WTC11 (cell line): ENCODE measurements around the gene PGRMC2. TPM values are rescaled to one million over a fixed set of nuclear protein-coding genes. Genes with fewer than 3 reads are reported as not detected.

Experiments
- ATAC-seq: fragments of 200-7000 bp; cut with Tn5 transposase; 2 replicates; pipeline ENCODE4 v1.10.0; 2021; ENCODE audit warnings: mild to moderate bottlenecking, moderate library complexity
- CTCF ChIA-PET: fragments of 300-600 bp; sonication (Branson Sonifier 250); formaldehyde crosslinking; loops from one replicate; lab custom pipeline; 2021; ENCODE audit warnings: antibody characterized with exemption; lab: Charles Lee
- POLR2A ChIA-PET: fragments of 350-600 bp; sonication (Branson Sonifier 250); formaldehyde crosslinking; loops from one replicate; lab custom pipeline; 2021; ENCODE audit warnings: antibody characterized with exemption; lab: Charles Lee
- DNase-seq: peaks from one replicate; pipeline ENCODE4 v3.0.0; 2021; ENCODE audit warnings: low spot score
- H3K27ac Mint-ChIP-seq: 2 replicates; pipeline ENCODE4 v1.8.0; 2021; ENCODE audit warnings: mixed read lengths
- H3K27me3 Mint-ChIP-seq: 2 replicates; pipeline ENCODE4 v1.8.0; 2021; ENCODE audit warnings: low read depth, mild to moderate bottlenecking, moderate library complexity, mixed read lengths
- H3K36me3 Mint-ChIP-seq: 2 replicates; pipeline ENCODE4 v1.8.0; 2021; ENCODE audit warnings: mixed read lengths
- H3K4me1 Mint-ChIP-seq: 2 replicates; pipeline ENCODE4 v1.8.0; 2022; ENCODE audit warnings: mixed read lengths
- H3K4me3 Mint-ChIP-seq: 2 replicates; pipeline ENCODE4 v1.8.0; 2021; ENCODE audit warnings: mild to moderate bottlenecking, moderate library complexity, mixed read lengths
- H3K9me3 Mint-ChIP-seq: 2 replicates; pipeline ENCODE4 v1.8.0; 2021; ENCODE audit warnings: mixed read lengths
- EMX1 ChIP-seq: fragments of 250-450 bp; sonication (Bioruptor Pico); IDR thresholded peaks from 2 replicates; pipeline ENCODE4 v1.8.0; 2021; ENCODE audit warnings: mild to moderate bottlenecking
- GTF2I ChIP-seq: fragments of 250-450 bp; sonication (Bioruptor Pico); conservative IDR thresholded peaks from 2 replicates; pipeline ENCODE4 v1.4.0; 2021; ENCODE audit warnings: mild to moderate bottlenecking
- HMGA2 ChIP-seq: fragments of 250-450 bp; sonication (Bioruptor Pico); IDR thresholded peaks from 2 replicates; pipeline ENCODE4 v1.4.0; 2021; ENCODE audit warnings: mild to moderate bottlenecking, moderate library complexity
- JAZF1 ChIP-seq: fragments of 250-450 bp; sonication (Bioruptor Pico); IDR thresholded peaks from 2 replicates; pipeline ENCODE4 v1.9.0; 2021; ENCODE audit warnings: moderate library complexity, mild to moderate bottlenecking, inconsistent platforms
- KAT7 ChIP-seq: sonication (generic); formaldehyde crosslinking; IDR thresholded peaks from 2 replicates; pipeline ENCODE4 v1.8.1; 2023; ENCODE audit warnings: missing genetic modification reagents, mild to moderate bottlenecking, borderline replicate concordance
- TP53 ChIP-seq: sonication (generic); formaldehyde crosslinking; IDR thresholded peaks from 2 replicates; pipeline ENCODE4 v1.8.1; 2023; ENCODE audit warnings: mild to moderate bottlenecking, missing genetic modification reagents
- ZNF232 ChIP-seq: sonication (generic); formaldehyde crosslinking; IDR thresholded peaks from 2 replicates; pipeline ENCODE4 v1.8.0; 2022; ENCODE audit warnings: mild to moderate bottlenecking, missing genetic modification reagents
- ZNF416 ChIP-seq: fragments of 250-450 bp; sonication (Bioruptor Pico); IDR thresholded peaks from 2 replicates; pipeline ENCODE4 v1.9.0; 2021; ENCODE audit warnings: mild to moderate bottlenecking, inconsistent platforms
- ZNF671 ChIP-seq: fragments of 250-450 bp; sonication (Bioruptor Pico); IDR thresholded peaks from 2 replicates; pipeline ENCODE4 v1.8.0; 2021; ENCODE audit warnings: mild to moderate bottlenecking
- total RNA-seq: library from RNA; stranded (reverse); gene quantifications from 3 replicates; pipeline ENCODE4 v1.2.3, GENCODE V29; 2021
- TF ChIP-seq, protein P1 (sequence below): sonication (generic); formaldehyde crosslinking; IDR thresholded peaks from 2 replicates; pipeline ENCODE4 v1.8.1; 2023; ENCODE audit warnings: mild to moderate bottlenecking, missing genetic modification reagents
- TF ChIP-seq, protein P2 (sequence below): sonication (generic); formaldehyde crosslinking; IDR thresholded peaks from 2 replicates; pipeline ENCODE4 v1.8.1; 2022; ENCODE audit warnings: mild to moderate bottlenecking, moderate library complexity, missing genetic modification reagents
- TF ChIP-seq, protein P3 (sequence below): sonication (generic); formaldehyde crosslinking; IDR thresholded peaks from 2 replicates; pipeline ENCODE4 v1.8.0; 2023; ENCODE audit warnings: mild to moderate bottlenecking, missing genetic modification reagents
- TF ChIP-seq, protein P4 (sequence below): fragments of 250-450 bp; sonication (Bioruptor Pico); IDR thresholded peaks from 2 replicates; pipeline ENCODE4 v1.9.0; 2021; ENCODE audit warnings: mild to moderate bottlenecking
- TF ChIP-seq, protein P5 (sequence below): sonication (generic); formaldehyde crosslinking; IDR thresholded peaks from 2 replicates; pipeline ENCODE4 v1.8.1; 2022; ENCODE audit warnings: low read depth, missing genetic modification reagents, borderline replicate concordance
- TF ChIP-seq, protein P6 (sequence below): sonication (generic); formaldehyde crosslinking; IDR thresholded peaks from 2 replicates; pipeline ENCODE4 v1.8.0; 2022; ENCODE audit warnings: missing genetic modification reagents
- TF ChIP-seq, protein P7 (sequence below): sonication (generic); formaldehyde crosslinking; conservative IDR thresholded peaks from 2 replicates; pipeline ENCODE4 v1.8.1; 2023; ENCODE audit warnings: mild to moderate bottlenecking, low read depth, missing genetic modification reagents, moderate library complexity
- TF ChIP-seq, protein P8 (sequence below): fragments of 250-450 bp; sonication (Bioruptor Pico); IDR thresholded peaks from 2 replicates; pipeline ENCODE4 v1.9.0; 2021; ENCODE audit warnings: mild to moderate bottlenecking, borderline replicate concordance

The PGRMC2 gene
- total RNA-seq, 1 experiment from 2014 or later = 68.2 TPM

DNA sequence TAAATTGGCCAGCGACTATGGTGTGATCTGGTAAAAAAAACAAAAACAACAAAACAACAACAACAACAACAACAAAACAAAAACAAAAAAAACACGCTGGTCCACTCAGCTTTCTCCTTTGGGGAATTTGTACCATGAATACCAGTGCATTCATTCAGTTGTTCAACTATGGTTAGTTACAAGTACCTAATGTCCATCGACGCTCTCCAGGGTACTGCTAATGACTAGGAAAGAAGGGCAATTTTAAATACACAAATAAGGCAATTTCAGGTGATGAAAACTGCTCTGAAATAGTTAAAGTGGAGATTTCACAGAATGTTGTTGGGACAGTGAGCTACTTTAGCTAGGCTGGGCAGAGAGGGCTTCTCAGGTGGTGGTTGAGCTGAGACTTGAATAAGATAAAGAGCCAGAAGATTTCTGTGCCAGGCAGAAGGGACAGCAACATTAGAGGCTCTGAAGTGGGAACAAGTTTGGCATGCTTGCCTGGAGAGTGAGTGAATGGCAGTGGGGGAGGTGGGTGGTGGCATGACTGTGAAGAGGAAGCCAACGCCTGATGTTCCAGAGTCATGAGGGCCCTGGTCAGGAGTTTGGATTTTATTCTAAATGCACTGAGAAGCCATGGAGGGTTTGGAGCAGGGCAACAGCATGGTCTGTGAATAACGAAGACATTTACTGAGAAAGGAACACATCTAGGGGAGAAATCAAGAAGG, 45.9 kb upstream of the PGRMC2 start (continued):
- TF ChIP-seq, protein P1, sequence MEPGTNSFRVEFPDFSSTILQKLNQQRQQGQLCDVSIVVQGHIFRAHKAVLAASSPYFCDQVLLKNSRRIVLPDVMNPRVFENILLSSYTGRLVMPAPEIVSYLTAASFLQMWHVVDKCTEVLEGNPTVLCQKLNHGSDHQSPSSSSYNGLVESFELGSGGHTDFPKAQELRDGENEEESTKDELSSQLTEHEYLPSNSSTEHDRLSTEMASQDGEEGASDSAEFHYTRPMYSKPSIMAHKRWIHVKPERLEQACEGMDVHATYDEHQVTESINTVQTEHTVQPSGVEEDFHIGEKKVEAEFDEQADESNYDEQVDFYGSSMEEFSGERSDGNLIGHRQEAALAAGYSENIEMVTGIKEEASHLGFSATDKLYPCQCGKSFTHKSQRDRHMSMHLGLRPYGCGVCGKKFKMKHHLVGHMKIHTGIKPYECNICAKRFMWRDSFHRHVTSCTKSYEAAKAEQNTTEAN (CRISPR knock-in tag) = no peak
- TF ChIP-seq KAT7 (CRISPR knock-in tag) (no peak), ZNF671 (CRISPR knock-in tag) (no peak), JAZF1 (no peak), TP53 (CRISPR knock-in tag) (no peak), ZNF416 (no peak), HMGA2 (CRISPR knock-in tag) (no peak)
- TF ChIP-seq, protein P2, sequence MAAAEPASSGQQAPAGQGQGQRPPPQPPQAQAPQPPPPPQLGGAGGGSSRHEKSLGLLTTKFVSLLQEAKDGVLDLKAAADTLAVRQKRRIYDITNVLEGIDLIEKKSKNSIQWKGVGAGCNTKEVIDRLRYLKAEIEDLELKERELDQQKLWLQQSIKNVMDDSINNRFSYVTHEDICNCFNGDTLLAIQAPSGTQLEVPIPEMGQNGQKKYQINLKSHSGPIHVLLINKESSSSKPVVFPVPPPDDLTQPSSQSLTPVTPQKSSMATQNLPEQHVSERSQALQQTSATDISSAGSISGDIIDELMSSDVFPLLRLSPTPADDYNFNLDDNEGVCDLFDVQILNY = no peak
- TF ChIP-seq, protein P3, sequence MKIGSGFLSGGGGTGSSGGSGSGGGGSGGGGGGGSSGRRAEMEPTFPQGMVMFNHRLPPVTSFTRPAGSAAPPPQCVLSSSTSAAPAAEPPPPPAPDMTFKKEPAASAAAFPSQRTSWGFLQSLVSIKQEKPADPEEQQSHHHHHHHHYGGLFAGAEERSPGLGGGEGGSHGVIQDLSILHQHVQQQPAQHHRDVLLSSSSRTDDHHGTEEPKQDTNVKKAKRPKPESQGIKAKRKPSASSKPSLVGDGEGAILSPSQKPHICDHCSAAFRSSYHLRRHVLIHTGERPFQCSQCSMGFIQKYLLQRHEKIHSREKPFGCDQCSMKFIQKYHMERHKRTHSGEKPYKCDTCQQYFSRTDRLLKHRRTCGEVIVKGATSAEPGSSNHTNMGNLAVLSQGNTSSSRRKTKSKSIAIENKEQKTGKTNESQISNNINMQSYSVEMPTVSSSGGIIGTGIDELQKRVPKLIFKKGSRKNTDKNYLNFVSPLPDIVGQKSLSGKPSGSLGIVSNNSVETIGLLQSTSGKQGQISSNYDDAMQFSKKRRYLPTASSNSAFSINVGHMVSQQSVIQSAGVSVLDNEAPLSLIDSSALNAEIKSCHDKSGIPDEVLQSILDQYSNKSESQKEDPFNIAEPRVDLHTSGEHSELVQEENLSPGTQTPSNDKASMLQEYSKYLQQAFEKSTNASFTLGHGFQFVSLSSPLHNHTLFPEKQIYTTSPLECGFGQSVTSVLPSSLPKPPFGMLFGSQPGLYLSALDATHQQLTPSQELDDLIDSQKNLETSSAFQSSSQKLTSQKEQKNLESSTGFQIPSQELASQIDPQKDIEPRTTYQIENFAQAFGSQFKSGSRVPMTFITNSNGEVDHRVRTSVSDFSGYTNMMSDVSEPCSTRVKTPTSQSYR (CRISPR knock-in tag) = no peak
- TF ChIP-seq, protein P4, sequence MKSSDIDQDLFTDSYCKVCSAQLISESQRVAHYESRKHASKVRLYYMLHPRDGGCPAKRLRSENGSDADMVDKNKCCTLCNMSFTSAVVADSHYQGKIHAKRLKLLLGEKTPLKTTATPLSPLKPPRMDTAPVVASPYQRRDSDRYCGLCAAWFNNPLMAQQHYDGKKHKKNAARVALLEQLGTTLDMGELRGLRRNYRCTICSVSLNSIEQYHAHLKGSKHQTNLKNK (CRISPR knock-in tag) = no peak

DNA sequence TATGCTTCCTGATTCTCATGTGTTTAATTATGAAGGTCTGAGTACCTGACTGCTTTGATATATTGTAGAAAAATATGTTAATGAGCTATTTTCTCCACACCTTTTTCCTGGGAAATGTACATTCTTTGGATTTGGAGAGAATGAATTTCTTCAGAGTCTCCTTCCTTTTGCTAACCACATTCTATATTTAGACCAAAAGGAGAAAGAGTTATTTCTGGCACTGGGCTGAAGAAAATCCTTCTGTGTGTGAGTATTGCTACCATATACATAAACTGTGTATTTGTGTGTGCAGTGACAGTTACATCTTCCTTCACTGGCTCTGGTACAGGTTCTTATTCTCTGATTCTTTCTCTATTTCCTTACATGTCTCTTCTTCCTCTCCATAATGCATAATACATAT, 44.5 kb upstream of the PGRMC2 start:
- Mint-ChIP-seq H3K4me1 (peaks cover 8% of the 10 kb centered on the region), H3K27me3 (no peaks in the 10 kb centered on the region), H3K36me3 (no peaks in the 10 kb centered on the region), H3K9me3 (no peaks in the 10 kb centered on the region), H3K4me3 (no peak overlapping the region), H3K27ac (no peak overlapping the region)
- ChIA-PET POLR2A (no interaction called here), CTCF (no interaction called here)
- ATAC-seq = no peak
- no peak for DNase-seq
- TF ChIP-seq GTF2I (no peak), ZNF232 (CRISPR knock-in tag) (no peak), EMX1 (CRISPR knock-in tag) (no peak)
- TF ChIP-seq, protein P5, sequence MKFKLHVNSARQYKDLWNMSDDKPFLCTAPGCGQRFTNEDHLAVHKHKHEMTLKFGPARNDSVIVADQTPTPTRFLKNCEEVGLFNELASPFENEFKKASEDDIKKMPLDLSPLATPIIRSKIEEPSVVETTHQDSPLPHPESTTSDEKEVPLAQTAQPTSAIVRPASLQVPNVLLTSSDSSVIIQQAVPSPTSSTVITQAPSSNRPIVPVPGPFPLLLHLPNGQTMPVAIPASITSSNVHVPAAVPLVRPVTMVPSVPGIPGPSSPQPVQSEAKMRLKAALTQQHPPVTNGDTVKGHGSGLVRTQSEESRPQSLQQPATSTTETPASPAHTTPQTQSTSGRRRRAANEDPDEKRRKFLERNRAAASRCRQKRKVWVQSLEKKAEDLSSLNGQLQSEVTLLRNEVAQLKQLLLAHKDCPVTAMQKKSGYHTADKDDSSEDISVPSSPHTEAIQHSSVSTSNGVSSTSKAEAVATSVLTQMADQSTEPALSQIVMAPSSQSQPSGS (CRISPR knock-in tag) = no peak
- TF ChIP-seq, protein P6, sequence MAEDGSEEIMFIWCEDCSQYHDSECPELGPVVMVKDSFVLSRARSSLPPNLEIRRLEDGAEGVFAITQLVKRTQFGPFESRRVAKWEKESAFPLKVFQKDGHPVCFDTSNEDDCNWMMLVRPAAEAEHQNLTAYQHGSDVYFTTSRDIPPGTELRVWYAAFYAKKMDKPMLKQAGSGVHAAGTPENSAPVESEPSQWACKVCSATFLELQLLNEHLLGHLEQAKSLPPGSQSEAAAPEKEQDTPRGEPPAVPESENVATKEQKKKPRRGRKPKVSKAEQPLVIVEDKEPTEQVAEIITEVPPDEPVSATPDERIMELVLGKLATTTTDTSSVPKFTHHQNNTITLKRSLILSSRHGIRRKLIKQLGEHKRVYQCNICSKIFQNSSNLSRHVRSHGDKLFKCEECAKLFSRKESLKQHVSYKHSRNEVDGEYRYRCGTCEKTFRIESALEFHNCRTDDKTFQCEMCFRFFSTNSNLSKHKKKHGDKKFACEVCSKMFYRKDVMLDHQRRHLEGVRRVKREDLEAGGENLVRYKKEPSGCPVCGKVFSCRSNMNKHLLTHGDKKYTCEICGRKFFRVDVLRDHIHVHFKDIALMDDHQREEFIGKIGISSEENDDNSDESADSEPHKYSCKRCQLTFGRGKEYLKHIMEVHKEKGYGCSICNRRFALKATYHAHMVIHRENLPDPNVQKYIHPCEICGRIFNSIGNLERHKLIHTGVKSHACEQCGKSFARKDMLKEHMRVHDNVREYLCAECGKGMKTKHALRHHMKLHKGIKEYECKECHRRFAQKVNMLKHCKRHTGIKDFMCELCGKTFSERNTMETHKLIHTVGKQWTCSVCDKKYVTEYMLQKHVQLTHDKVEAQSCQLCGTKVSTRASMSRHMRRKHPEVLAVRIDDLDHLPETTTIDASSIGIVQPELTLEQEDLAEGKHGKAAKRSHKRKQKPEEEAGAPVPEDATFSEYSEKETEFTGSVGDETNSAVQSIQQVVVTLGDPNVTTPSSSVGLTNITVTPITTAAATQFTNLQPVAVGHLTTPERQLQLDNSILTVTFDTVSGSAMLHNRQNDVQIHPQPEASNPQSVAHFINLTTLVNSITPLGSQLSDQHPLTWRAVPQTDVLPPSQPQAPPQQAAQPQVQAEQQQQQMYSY (CRISPR knock-in tag) = no peak
- TF ChIP-seq, protein P7, sequence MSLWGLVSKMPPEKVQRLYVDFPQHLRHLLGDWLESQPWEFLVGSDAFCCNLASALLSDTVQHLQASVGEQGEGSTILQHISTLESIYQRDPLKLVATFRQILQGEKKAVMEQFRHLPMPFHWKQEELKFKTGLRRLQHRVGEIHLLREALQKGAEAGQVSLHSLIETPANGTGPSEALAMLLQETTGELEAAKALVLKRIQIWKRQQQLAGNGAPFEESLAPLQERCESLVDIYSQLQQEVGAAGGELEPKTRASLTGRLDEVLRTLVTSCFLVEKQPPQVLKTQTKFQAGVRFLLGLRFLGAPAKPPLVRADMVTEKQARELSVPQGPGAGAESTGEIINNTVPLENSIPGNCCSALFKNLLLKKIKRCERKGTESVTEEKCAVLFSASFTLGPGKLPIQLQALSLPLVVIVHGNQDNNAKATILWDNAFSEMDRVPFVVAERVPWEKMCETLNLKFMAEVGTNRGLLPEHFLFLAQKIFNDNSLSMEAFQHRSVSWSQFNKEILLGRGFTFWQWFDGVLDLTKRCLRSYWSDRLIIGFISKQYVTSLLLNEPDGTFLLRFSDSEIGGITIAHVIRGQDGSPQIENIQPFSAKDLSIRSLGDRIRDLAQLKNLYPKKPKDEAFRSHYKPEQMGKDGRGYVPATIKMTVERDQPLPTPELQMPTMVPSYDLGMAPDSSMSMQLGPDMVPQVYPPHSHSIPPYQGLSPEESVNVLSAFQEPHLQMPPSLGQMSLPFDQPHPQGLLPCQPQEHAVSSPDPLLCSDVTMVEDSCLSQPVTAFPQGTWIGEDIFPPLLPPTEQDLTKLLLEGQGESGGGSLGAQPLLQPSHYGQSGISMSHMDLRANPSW (CRISPR knock-in tag) = no peak
- TF ChIP-seq, protein P2 = no peak
- TF ChIP-seq, protein P8, sequence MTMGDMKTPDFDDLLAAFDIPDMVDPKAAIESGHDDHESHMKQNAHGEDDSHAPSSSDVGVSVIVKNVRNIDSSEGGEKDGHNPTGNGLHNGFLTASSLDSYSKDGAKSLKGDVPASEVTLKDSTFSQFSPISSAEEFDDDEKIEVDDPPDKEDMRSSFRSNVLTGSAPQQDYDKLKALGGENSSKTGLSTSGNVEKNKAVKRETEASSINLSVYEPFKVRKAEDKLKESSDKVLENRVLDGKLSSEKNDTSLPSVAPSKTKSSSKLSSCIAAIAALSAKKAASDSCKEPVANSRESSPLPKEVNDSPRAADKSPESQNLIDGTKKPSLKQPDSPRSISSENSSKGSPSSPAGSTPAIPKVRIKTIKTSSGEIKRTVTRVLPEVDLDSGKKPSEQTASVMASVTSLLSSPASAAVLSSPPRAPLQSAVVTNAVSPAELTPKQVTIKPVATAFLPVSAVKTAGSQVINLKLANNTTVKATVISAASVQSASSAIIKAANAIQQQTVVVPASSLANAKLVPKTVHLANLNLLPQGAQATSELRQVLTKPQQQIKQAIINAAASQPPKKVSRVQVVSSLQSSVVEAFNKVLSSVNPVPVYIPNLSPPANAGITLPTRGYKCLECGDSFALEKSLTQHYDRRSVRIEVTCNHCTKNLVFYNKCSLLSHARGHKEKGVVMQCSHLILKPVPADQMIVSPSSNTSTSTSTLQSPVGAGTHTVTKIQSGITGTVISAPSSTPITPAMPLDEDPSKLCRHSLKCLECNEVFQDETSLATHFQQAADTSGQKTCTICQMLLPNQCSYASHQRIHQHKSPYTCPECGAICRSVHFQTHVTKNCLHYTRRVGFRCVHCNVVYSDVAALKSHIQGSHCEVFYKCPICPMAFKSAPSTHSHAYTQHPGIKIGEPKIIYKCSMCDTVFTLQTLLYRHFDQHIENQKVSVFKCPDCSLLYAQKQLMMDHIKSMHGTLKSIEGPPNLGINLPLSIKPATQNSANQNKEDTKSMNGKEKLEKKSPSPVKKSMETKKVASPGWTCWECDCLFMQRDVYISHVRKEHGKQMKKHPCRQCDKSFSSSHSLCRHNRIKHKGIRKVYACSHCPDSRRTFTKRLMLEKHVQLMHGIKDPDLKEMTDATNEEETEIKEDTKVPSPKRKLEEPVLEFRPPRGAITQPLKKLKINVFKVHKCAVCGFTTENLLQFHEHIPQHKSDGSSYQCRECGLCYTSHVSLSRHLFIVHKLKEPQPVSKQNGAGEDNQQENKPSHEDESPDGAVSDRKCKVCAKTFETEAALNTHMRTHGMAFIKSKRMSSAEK (CRISPR knock-in tag) = no peak
